OCI-LY7 (cell line): ENCODE measurements around the gene MIB2.

Source experiments
- EZH2phosphoT487 ChIP-seq: fragments of 200-600 bp; sonication (generic); IDR thresholded peaks from 2 replicates; pipeline ENCODE4 v1.6.1; 2018; ENCODE audit warnings: low read depth, borderline replicate concordance, mild to moderate bottlenecking, mixed run types, antibody characterized with exemption, low read length, moderate library complexity, mixed read lengths
- TF ChIP-seq, protein P1 (sequence below): fragments of 200-600 bp; sonication (generic); conservative IDR thresholded peaks from 2 replicates; pipeline ENCODE4 v1.5.1; 2014; ENCODE audit warnings: mild to moderate bottlenecking, antibody characterized with exemption, low read length, moderate library complexity, mixed read lengths

DNA sequence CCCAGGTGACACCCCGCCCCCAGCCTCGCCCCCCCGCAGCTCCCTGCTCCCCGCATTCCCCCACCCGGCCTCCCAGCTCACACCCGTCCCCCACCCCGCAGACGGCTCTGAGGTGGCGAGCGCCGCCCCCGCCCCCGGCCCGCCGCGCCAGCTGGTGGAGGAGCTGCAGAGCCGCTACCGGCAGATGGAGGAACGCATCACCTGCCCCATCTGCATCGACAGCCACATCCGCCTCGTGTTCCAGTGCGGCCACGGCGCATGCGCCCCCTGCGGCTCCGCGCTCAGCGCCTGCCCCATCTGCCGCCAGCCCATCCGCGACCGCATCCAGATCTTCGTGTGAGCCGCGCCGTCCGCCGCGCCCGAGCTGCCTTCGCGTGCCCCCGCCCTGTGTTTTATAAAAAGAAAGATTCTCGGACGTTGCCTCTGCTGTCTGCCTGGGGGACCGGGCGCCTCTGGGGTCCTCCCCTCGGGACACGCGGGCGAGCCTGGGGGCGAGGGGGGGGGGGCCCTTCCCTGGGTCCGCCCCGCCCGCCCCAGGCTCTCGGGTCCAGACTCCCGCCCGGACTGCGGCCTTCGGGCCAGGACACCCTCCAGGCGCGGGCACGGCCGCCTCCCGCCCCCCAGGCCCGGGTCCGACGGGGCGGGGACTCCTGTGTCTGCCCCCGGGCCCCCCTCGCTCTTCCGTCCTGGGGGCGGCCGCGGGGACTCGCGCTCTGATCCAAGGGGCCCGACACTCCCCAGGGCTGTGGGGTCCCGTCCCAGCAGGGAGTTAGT, 15.1 kb downstream of the MIB2 start:
- TF ChIP-seq, protein P1, sequence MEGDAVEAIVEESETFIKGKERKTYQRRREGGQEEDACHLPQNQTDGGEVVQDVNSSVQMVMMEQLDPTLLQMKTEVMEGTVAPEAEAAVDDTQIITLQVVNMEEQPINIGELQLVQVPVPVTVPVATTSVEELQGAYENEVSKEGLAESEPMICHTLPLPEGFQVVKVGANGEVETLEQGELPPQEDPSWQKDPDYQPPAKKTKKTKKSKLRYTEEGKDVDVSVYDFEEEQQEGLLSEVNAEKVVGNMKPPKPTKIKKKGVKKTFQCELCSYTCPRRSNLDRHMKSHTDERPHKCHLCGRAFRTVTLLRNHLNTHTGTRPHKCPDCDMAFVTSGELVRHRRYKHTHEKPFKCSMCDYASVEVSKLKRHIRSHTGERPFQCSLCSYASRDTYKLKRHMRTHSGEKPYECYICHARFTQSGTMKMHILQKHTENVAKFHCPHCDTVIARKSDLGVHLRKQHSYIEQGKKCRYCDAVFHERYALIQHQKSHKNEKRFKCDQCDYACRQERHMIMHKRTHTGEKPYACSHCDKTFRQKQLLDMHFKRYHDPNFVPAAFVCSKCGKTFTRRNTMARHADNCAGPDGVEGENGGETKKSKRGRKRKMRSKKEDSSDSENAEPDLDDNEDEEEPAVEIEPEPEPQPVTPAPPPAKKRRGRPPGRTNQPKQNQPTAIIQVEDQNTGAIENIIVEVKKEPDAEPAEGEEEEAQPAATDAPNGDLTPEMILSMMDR = no peak
- no peak for TF ChIP-seq EZH2phosphoT487
